ENCODE data around the gene MKRN2. TPM values are rescaled to one million over a fixed set of nuclear protein-coding genes. Genes with fewer than 3 reads are reported as not detected.

Gene MKRN2
- 40.2 and 44.4 TPM in 2 replicates for total RNA-seq

GRCh38 chr3:12556690-12557472 is at the start of gene MKRN2:
Gene MKRN2, plus strand, starts transcription at chr3:12557087. Its CDS starts 64 bp downstream, at chr3:12557151.

GRCh38 chr3:12545473-12545791 is 11.5 kb upstream of the MKRN2 start, which contains the start of gene MKRN2OS:
Gene MKRN2OS, minus strand, starts transcription at chr3:12545499. Its CDS starts 35 bp downstream, at chr3:12545464.

Small RNA genes within 50 kb of the gene (small RNA-seq; reads per million reads assigned to genes)
- not detected for gene RF00017
- gene RNA5SP123, result not detected
- not detected for gene RNU6-377P

Other genes starting within 250 kb of the MKRN2 start
- gene TSEN2, start 72.6 kb upstream of the MKRN2 start, total RNA-seq, result 15.5 and 16.5 TPM in 2 replicates
- gene MKRN2OS, start 11.6 kb upstream of the MKRN2 start, total RNA-seq, result not detected in 2 replicates
- 104 and 110 TPM in 2 replicates for gene RAF1, start 107.0 kb downstream of the MKRN2 start, total RNA-seq
- not detected in 2 replicates for gene TMEM40, start 202.2 kb downstream of the MKRN2 start, total RNA-seq
- gene CAND2, start 239.6 kb downstream of the MKRN2 start, total RNA-seq, result 6.7 and 6.9 TPM in 2 replicates